Cardiac septum (tissue), 1 donor: ENCODE measurements around the gene KCNA10. TPM values are rescaled to one million over a fixed set of nuclear protein-coding genes. Genes with fewer than 3 reads are reported as not detected.
"Not testable (repeated sequence)": the region's sequence is repeated elsewhere in the genome, so short reads cannot be mapped to it uniquely, and the experiment has no call there.

ENCODE experiments used
- DNase-seq: peaks from one replicate; pipeline ENCODE4 v3.0.0-alpha.2; 2020; ENCODE audit warnings: low spot score
- intact Hi-C: fragments of 100-400 bp; cut with DNase I; formaldehyde crosslinking; loops from one replicate; pipeline ENCODE4 v1.14.0; 2022
- total RNA-seq: library from RNA; stranded (reverse); fragmentation: NEBNext Ultra II Directional; extraction: Animal tissue kit (Norgen Biotek cat#: 25700); gene quantifications from one replicate; pipeline ENCODE4 v1.2.1, GENCODE V29; 2021
- donor health status: DM: no; HTN: no; CAD: no.

Gene KCNA10
- total RNA-seq, 1 donor from 2014 or later: not detected

DNA sequence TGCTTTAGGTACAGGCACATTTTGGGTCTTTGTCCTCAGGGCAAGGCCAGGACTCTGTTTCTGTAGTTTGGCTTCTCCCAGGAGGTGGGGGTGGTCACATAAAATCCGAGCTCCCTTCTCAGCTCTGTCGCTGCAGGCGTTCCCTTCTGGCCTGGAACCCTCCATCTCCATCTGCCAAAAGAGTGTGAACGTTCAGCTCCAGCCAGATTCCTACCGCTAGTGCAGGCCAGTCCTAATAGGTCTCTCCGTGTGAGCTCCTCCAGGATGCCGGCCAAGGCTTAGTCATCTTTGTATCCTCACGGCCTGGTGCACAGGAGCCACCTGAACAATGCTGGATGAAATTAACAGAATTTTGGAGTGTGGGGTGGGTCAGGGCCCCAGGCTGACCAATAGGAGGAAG is 19.9 kb upstream of the KCNA10 start:
- intact Hi-C loops: no loop called here
- no peak for DNase-seq

DNA sequence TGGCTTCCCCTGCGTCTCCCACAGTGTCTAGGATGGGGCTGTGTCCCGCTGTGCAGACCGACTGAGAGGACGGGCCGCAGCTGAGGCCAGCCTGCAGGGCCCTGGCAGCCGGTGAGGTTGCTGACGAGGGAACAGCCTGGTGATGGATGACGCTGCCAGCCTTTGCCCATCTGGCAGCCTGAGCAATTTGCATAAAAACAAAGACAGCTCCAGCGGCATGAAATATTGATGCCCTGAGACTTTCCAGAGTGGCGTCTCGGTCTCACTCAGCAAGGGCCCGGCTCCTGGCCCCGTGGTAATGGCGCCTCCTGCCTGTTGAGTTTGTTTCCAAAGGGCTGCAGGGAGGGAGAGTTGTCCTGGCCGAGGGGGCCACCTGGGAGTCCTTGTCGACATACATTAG is 19.1 kb upstream of the KCNA10 start:
- intact Hi-C loops: no loop called here
- DNase-seq: no peak

DNA sequence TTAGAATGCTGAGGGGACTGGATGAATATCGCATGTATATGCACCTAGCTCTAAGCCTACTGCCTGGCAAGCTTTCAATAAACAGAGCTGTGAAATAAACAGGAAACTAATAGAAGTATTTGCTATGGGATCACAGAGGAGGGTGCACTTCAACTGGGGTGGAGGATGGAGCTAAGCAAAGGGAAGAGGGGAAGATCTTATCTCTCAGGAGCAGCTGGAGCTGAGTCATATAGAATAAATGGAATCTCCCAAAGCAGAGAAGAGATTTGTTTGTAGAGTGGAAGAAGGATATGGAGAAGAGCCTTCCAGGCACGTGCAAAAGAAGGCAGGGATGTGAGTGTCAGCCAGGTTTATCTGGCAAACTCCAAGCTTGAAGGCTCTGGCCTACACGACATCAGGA is 17.0 kb upstream of the KCNA10 start:
- DNase-seq: no peak
- intact Hi-C loops: no loop called here

DNA sequence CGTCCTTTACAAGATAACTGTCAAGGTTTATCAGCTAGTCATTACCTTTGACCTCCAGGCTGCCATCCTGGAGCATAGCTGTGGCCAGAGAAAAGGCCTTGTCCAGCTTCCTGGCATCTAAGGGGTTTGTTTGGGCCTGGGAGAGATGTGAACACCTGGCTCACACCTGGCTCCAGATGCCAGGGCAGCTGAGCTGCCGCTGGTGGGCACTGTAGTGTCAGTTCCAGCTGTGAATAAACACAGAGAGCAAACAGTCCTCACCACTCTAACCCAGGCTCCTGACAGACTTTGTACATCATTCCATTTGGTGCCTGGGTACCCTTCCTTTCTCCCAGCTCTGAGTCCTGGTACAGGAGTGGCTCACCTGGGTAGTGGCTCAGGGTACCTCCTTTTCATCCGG is 14.3 kb upstream of the KCNA10 start:
- intact Hi-C loops: no loop called here

DNA sequence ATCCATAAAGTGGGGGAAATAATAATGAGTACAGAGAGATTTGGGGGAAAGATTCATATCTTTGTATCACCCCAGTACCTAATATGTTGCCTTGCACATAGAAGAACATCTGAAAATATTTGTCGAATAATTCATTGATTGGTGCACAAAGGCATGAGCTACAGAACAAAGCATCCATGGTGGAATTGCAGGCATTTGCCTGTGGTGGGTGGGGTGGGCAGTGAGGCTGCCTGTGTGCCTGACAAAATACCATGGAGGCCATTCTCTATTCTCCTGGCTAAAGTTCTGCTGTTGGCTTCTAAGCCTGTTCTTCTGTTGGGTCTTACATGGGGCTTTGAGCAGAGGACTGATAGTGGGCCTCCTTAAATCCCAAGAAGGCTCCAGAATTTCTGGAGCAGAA is 10.0 kb upstream of the KCNA10 start:
- intact Hi-C loops: loop anchor here (10.0 kb wide), 1 partner anchor 256 kb away; no protein-coding TSS in a partner anchor
- DNase-seq: no peak

More for the DNA sequence above, 14.3 kb upstream of the KCNA10 start:
- DNase-seq: no peak

DNA sequence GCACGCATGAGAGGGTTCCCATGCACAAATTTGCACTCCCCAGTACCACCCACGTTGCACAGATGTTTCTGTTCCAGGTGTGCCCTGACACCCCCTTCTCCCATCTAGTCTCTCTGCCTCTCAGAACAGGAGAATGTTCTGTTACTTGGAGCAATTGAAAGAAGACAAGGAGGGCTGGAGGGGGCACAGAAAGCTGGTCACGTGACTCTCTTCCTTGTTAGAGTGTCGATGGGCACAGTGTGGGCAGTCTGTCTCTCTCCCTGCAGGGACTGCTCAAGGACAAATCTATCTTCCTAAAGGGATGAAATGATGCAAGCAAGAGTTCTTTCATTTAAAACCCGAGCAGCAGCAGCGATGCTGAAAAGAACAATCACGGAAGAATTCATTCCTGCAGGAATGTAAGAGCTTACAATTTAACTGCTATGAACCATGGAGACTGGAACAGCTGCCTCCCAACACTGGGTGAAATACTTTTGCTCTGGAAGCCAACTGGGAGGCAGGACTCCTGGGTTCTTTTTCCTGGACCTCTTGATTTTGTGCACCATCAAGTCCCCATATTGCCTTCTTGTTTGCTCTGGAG is 7.3 kb upstream of the KCNA10 start:
- no peak for DNase-seq
- intact Hi-C loops: loop anchor here (10.0 kb wide), 1 partner anchor 259 kb away; no protein-coding TSS in a partner anchor

DNA sequence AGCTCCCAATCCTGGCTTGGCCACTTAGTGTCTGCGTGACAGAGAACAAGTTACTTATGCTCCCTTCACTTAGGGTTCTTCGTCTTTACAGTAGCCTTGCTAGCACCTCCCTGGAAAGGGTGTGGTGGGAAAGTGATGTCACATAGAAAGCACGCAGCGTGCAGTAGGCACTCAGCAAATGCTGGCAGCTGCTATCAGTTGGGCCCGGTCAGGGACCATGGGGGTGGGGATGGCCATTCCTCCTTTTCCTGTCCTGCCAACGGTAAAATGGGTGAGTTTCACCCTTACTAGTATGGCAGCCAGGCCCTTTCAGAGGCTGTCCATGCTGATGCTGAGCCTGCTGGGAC is 6.2 kb upstream of the KCNA10 start:
- DNase-seq: no peak
- intact Hi-C loops: loop anchor here (1.0 to 10.0 kb wide), 2 partner anchors 90 to 260 kb away; no protein-coding TSS in a partner anchor

DNA sequence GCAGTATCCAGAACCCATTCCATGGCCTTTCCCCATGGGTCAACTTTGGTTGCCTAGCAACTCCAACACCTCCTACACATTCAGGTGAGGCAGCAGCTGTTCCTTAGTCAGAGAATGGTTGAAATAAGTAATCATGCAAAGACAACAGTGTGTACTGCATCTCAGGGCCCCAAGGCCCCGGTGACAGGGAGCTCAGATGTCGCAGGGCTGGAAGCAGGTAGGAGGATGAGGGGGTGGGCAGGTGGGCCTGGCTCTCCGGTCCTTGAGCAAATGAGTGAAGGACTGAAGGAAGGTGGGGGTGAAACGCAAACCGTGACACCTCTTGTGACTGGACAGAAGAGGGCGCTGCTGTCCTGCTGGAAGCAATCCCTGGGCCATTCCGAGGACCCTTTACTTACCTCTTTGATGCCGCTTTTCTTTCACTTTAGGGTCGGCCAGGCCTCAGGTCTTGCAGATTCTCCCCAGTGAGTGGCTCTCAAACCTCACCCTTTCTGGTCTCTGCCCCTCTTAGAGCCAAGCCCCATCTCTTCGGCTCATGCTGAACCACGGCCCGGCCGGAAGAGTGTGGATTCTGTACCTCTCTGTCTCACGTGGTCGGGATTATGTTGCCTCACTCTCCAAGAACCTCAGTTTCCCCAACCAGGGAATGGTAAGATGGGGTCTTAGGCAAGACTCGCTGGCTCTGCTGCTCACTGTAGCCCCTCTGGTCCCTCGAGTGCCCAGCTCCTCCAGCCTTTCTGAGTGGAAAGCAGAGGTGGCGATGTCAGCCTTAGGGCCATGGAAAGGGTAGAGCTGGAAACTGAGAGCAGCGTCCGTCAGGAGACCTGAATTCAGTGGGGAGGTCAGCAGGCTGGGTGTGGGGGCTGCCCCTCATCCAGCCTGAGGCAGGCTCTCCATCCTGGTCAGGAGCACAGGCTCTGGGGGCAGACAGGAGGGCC is 5.6 kb upstream of the KCNA10 start:
- intact Hi-C loops: loop anchor here (1.0 to 10.0 kb wide), 2 partner anchors 91 to 260 kb away; no protein-coding TSS in a partner anchor
- no peak for DNase-seq

DNA sequence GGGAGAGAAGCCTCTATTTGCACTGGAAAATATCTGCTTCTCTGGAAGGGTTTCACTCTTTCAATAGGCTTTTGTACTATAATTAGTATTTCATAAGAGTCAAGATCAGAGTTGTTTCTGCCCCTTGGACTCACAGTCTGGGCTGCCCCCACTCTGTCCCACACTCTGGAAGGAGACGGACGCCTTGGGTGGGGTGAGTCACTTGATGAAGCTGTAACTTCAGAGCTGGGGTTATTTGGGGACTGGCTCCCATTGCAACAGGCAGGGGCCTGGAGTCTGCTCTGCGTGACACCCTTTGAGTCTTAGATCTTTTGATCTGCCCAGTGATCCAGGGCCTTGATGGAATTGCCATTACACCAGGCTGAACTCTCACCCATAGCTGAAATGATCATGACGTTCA is 4.0 kb upstream of the KCNA10 start:
- DNase-seq: no peak
- intact Hi-C loops: loop anchor here (10.0 kb wide), 1 partner anchor 262 kb away; no protein-coding TSS in a partner anchor

DNA sequence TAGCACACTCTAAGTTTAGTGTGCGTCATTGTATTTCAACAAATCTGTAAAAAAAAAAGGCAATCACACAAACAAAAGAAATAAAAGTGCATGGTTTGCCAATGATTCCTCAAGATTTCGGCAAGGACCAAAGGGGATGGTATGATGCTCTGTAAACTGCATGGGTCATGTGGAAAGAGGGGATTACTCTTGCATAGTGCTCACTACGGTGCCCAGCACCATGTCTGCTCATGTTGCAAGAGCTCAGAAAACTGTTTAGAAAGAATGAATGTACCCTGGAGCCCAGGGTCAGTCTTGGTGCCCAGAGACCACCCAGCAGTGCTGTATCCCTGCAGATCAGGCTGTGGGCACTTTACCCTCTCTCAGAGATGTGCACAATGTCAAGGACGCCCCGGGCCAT is 3.6 kb upstream of the KCNA10 start:
- intact Hi-C loops: loop anchor here (10.0 kb wide), 1 partner anchor 262 kb away; no protein-coding TSS in a partner anchor

DNA sequence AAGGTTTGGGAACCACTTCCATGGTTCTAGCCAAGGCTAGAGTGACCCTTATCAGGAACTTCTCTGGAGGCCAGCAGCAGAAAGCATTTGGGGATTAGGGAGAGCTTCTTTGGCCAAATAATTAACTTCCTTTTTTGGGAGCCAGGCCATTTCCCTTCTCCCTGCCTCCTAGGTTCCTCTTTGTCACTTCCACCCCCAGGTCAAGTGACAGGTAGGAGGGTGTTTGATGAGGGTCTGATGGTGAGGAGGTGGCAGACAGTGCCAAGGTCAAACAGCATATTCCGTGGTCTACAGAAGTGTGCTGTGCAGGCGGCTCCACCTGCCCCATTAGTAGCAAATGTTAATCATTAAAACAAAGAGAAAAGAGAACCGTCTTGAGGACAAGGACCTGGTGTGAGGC is 1.9 kb upstream of the KCNA10 start:
- intact Hi-C loops: loop anchor here (10.0 kb wide), 1 partner anchor 264 kb away; no protein-coding TSS in a partner anchor

More for the DNA sequence above, 3.6 kb upstream of the KCNA10 start:
- no peak for DNase-seq

DNA sequence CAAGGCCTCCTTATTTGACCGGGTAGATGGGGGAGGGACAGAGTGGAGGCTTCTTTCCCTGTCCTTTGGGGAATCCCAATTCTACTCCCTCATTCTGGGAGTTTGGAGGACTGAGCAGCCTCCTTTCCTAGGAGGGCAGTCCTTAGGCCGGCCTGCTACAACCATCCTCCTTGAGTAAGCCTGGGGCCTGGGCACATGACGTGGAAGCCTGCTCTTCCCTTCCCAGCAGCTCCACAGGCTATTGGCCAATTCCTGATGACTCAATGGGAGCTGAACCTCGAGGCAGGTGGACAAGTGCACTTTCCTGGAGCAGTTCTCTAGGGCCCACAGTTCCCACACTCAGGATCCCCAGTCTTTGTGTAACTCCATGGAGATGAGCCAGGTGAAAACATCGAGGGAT is 3.1 kb downstream of the KCNA10 start:
- no peak for DNase-seq
- intact Hi-C loops: no loop called here

More for the DNA sequence above, 1.9 kb upstream of the KCNA10 start:
- no peak for DNase-seq

DNA sequence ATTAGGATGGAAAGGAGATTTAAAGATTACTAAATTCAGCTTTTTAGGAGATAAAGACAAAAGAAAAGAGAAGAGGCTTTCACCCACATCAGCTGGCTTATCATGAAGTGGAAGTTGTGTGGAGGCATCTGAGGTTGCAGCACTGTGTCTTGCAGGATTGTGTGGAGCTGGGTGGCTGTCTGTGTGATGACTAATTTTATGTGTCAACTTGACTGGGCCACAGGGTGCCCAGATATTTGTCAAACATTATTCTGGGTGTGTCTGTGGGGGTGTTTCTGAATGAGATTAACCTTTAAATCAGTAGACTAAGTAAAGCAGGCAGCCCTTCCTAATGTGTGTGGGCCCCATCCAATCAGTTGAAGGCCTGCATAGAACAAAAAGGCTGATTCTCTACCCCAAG is 3.9 kb downstream of the KCNA10 start:
- intact Hi-C loops: no loop called here
- no peak for DNase-seq

DNA sequence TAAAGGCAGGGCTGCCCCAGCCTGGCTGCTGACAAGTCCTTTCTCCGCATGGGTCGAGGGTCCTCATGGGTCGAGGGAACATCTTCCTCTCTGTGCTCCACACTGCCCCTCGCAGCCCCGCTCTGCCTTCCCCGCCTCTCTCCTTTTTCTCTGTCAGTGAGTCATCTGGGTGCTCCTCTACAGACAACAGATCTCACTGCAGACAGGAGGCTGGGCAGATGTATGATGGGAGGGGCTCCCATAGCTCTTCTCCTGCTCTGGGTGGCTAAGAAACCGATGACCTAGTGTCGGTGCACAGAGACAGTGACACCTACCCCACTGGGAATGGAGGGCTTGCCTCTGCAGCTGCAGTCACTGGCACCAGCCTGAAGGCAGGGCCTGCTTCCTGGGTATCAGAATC is 5.5 kb downstream of the KCNA10 start:
- intact Hi-C loops: no loop called here
- no peak for DNase-seq

DNA sequence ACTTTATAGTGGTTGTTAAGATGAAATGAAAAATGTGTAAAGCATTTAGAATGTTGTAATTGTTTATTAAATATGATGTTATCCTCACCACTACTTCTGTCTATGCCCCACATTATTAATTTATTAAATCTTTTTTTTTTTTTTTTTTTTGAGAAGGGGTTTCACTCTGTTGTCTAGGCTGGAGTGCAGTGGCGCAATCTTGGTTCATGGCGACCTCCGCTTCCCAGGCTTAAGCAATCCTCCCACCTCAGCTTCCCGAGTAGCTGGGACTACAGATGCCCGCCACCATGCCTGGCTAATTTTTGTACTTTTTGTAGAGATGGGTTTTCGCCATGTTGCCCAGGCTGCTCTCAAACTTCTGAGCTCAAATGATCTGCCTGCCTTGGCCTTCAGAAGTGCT is 7.5 kb downstream of the KCNA10 start:
- intact Hi-C loops: no loop called here
- DNase-seq: no peak

DNA sequence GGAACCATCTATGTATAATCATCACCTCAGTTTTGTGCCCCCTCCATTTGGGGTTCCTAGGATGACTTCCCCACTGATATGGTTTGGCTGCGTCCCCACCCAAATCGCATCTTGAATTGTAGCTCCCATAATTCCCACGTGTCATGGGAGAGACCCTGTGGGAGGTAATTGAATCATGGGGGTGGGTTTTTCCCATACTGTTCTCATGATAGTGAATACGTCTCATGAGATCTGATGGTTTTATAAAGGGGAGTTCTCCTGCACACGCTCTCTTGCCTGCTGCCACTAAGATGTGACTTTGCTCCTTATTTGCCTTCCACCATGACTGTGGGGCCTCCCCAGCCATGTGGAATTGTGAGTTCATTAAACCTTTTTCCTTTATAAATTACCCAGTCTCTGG is 8.1 kb downstream of the KCNA10 start:
- DNase-seq, intact Hi-C loops: not testable (repeated sequence)

DNA sequence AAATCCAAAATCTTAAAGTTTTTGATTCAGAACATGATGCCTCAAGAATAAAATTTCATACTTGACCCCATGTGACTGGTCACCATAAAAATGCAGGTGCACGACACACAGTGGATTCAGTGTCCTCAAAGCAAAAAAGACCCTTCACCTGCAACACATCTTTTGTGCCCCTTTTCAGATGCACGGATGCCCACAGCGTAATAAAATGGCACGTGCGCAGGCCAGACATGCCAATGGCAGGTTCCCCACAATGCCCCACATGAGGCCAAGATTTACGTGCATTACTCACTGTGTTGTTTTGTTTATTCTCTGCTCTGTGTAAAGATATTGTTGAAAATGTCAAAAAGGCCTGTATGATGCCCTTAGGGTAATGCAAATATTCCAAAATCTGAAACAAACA is 9.3 kb downstream of the KCNA10 start:
- intact Hi-C loops: no loop called here
- DNase-seq: no peak

DNA sequence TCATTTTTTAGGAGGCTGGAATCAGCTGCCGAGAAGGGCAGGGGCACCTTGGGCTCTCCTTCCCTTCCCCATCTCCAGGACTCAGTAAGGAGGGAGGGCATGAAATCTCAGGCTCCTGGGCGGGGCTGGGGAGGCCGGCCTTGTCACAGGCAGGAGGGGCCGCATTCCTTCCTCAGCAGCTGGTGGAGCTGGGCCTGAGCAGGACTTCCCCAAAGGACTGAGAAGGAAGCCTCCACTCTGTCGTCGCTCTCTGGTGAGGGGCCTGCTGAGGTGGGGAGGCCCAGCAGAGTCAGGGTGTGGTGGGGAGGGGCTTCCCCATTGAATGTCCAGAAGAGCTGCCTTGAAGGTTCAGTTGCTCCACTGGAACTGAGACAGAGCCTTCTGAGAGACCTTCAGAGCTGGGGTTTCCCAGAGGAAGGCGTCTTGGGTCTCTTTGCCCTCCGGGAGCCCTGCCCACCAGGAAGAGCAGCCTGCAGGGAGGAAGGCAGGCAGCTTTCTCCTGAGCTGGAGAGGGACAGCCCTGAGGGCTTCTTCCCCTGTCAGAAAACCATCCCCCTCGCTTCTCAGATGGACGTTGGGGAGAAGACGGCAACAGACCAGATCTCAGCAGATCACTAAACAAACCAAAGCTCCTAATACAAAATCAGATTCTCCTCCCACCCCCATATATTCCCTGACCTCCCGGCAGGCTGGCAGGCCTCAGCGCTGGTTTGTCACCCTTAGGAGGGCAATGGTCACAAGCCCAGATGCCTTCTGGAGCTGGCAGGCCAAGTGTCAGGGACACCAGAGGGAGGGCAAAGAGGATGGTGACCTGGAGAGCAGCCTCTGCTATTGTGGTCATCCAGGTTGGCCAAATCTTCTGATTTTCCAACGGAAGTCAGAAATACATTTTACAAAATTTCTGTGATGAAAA is 10.7 kb downstream of the KCNA10 start:
- no peak for DNase-seq
- intact Hi-C loops: no loop called here

DNA sequence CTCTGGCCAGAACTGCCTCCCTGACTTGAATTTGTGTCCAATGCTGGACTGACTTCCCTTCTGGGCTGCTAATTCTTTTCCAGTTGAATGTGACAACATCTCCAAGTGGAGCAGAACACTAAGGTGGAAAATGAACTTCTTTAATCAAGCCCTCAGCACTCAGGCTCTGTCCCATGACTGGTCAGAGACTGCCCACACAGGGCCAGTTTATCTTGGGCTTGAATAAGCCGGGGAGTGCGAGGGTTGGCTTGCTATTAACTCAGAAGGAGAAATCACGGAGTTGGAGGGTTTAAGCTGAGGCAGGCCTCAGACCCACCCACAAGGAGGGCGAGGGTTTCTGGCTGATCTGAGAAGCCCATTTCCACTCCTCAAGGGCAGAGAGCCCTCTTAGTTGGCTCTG is 12.4 kb downstream of the KCNA10 start:
- no peak for DNase-seq
- intact Hi-C loops: no loop called here

DNA sequence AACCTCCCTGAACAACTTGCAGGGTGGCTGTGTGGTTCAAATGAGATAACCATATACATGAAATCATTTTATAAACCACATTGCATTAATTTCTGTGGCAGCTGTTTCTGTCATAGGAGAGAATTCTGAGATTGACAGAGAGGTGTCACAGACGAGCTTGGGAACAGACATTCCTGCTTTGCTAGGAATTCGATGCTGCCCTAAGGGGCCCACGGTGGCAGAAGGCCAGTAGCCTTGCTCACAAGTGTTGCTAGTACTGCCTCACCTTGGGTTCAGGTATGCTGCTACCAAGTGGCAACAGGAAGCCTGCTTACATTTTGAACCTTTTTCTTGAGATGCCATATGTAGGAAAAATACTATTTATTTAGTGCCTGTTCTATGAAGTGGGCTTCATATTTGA is 13.4 kb downstream of the KCNA10 start:
- no peak for DNase-seq
- intact Hi-C loops: no loop called here
